Retinal pigment epithelial cell (primary cell): ENCODE results near the gene SLC9A3.

Experiments used
- DNase-seq: peaks from one replicate; pipeline ENCODE4 v3.0.0-alpha.2; 2010; ENCODE audit warnings: low read depth
- H3K4me3 ChIP-seq: 2 replicates; pipeline ENCODE4 v1.5.1; 2011; ENCODE audit warnings: mild to moderate bottlenecking, low read length, control low read depth, moderate library complexity
- CTCF ChIP-seq: conservative IDR thresholded peaks from 2 replicates; pipeline ENCODE4 v1.5.1; 2011; ENCODE audit warnings: low read depth, low read length, control low read depth, inconsistent platforms

Gene SLC9A3

GRCh38 chr5:541539-542318 lies 17.5 kb upstream of the SLC9A3 start:
- no peak overlapping the region for H3K4me3 ChIP-seq
- no peak for TF ChIP-seq CTCF
- no peak for DNase-seq

- DNase-seq = no peak
- H3K4me3 ChIP-seq = no peak overlapping the region
- TF ChIP-seq CTCF = no peak
These were observed 16.8 kb upstream of the SLC9A3 start for GRCh38 chr5:540906-541538.

GRCh38 chr5:540071-540905 lies 16.0 kb upstream of the SLC9A3 start:
- no peak for TF ChIP-seq CTCF
- H3K4me3 ChIP-seq = no peak overlapping the region
- no peak for DNase-seq

- DNase-seq = no peak
- TF ChIP-seq CTCF = no peak
- no peak overlapping the region for H3K4me3 ChIP-seq
These were observed 15.3 kb upstream of the SLC9A3 start for GRCh38 chr5:539469-540070.

GRCh38 chr5:538801-539468 lies 14.7 kb upstream of the SLC9A3 start:
- TF ChIP-seq CTCF = no peak
- no peak for DNase-seq
- H3K4me3 ChIP-seq = no peak overlapping the region

GRCh38 chr5:538271-538771 lies 14.1 kb upstream of the SLC9A3 start:
- TF ChIP-seq CTCF = no peak
- H3K4me3 ChIP-seq = no peak overlapping the region
- DNase-seq = no peak
